Measurements from ENCODE around the gene CCNI2. TPM values are rescaled to one million over a fixed set of nuclear protein-coding genes. Genes with fewer than 3 reads are reported as not detected.
A peak's percentile ranks its signal among the peaks of the same experiment; 100 is the strongest.

Gene CCNI2
- not detected for total RNA-seq
- long read RNA-seq, partial matches to known transcripts = 0 of 1 reads
- long read RNA-seq, other reads (novel, unspliced or antisense) = 1 of 1 reads

GRCh38 chr5:132746954-132747615 lies at the start of gene CCNI2:
CCNI2 (plus strand) TSS chr5:132747426; CDS start chr5:132747496, 70 bp downstream.
- no peak for DNase-seq (ENCODE audit: low spot score)

GRCh38 chr5:132704875-132705274 lies 42.4 kb upstream of the CCNI2 start:
- no peak for DNase-seq (ENCODE audit: low spot score)

GRCh38 chr5:132708645-132709044 lies 38.6 kb upstream of the CCNI2 start:
- no peak for DNase-seq (ENCODE audit: low spot score)

- DNase-seq (ENCODE audit: low spot score) = no peak
Measured at GRCh38 chr5:132714456-132715307, 32.5 kb upstream of the CCNI2 start.

- DNase-seq (ENCODE audit: low spot score) = no peak
Measured at GRCh38 chr5:132718544-132719312, 28.5 kb upstream of the CCNI2 start.

GRCh38 chr5:132725745-132726144 lies 21.5 kb upstream of the CCNI2 start:
- DNase-seq (ENCODE audit: low spot score) = no peak

- no peak for DNase-seq (ENCODE audit: low spot score)
Measured at GRCh38 chr5:132729896-132730295, 17.3 kb upstream of the CCNI2 start.

- DNase-seq (ENCODE audit: low spot score) = no peak
Measured at GRCh38 chr5:132733499-132734148, 13.6 kb upstream of the CCNI2 start.

GRCh38 chr5:132734687-132735086 lies 12.5 kb upstream of the CCNI2 start:
- no peak for DNase-seq (ENCODE audit: low spot score)

- peak; percentile 98 for DNase-seq (ENCODE audit: low spot score)
Measured at GRCh38 chr5:132736853-132737833, 10.1 kb upstream of the CCNI2 start, which contains the start of gene KIF3A. KIF3A (minus strand) TSS chr5:132737546; CDS start chr5:132737419, 127 bp downstream.

- DNase-seq (ENCODE audit: low spot score) = no peak
Measured at GRCh38 chr5:132737982-132738681, 9.1 kb upstream of the CCNI2 start.

- DNase-seq (ENCODE audit: low spot score) = no peak
Measured at GRCh38 chr5:132739232-132739631, 8.0 kb upstream of the CCNI2 start.

GRCh38 chr5:132742158-132742557 lies 5.1 kb upstream of the CCNI2 start:
- no peak for DNase-seq (ENCODE audit: low spot score)

- DNase-seq (ENCODE audit: low spot score) = no peak
Measured at GRCh38 chr5:132742626-132743025, 4.6 kb upstream of the CCNI2 start.

GRCh38 chr5:132744659-132745058 lies 2.6 kb upstream of the CCNI2 start:
- DNase-seq (ENCODE audit: low spot score) = no peak

- DNase-seq (ENCODE audit: low spot score) = no peak
Measured at GRCh38 chr5:132746592-132746953, 653 bp upstream of the CCNI2 start.

GRCh38 chr5:132747616-132748440 lies 602 bp downstream of the CCNI2 start:
- DNase-seq (ENCODE audit: low spot score) = no peak

- no peak for DNase-seq (ENCODE audit: low spot score)
Measured at GRCh38 chr5:132748522-132749000, 1.3 kb downstream of the CCNI2 start.

Measured in mesenteric fat pad (tissue), 1 donor.